8988T (cell line): ENCODE results near the gene SDC3.

ENCODE experiments used
- DNase-seq: peaks from one replicate; pipeline ENCODE4 v3.0.0; 2011

Gene SDC3

GRCh38 chr1:30845237-30845903 lies 63.2 kb downstream of the SDC3 start:
- DNase-seq = no peak

- DNase-seq = no peak
These were observed 63.9 kb downstream of the SDC3 start for GRCh38 chr1:30844631-30845030.

- no peak for DNase-seq
These were observed 65.7 kb downstream of the SDC3 start for GRCh38 chr1:30842697-30843354.

DNA sequence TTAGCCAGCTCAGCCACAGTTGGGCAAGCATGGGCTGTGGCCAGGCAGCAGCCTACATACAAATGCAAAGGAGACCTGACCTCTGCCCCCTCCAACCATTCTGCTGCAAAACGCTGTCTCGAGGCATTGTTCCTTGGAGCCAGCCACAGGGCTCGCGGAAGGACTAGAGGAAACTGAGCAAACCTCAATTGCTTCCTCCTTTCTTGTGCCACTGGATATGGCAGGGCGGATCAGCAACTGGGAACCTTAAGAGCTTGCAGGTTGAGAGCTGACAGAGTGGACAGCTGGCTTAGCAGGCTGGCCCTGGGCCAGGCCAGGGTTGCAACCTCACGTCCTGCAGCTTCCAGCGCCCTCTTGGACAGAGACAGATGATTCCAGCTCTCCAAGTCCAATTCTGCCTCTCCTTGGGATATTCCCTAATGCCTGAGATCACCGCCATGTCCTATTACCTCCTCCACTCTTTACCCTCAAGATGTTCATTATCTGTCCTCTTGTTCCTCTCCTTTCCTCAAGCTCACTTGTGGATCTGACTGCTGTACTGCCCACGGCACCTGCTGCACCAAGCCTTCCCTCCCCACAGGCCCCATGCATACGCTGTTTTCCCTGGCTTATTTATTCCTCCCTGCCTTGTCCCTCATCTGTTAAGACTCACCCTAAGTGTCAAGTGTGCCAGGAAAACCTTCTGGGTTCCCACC lies 67.5 kb downstream of the SDC3 start:
- no peak for DNase-seq

DNA sequence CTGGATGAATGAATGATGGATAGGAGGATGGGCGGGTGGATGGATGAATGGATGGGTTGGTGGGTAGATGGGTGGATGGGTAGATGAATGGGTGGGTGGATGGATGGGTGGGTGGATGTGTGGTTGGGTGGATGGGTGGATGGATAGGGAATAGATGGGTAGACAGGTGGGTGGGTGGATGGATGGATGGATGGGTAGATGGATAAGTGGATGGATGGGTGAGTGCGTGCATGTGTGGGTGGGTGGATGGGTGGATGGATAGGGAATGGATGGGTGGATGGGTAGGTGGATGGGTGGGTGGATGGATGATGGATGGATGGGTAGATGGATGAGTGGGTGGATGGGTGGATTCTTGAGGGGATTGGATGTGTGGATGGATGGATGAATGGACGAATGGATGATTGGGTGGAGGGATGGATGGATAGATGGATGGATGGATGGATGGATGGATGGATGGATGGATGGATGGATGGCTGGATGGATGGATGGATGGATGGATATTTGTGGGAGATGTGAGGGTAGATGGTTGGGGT lies 68.7 kb downstream of the SDC3 start:
- DNase-seq = no peak

DNA sequence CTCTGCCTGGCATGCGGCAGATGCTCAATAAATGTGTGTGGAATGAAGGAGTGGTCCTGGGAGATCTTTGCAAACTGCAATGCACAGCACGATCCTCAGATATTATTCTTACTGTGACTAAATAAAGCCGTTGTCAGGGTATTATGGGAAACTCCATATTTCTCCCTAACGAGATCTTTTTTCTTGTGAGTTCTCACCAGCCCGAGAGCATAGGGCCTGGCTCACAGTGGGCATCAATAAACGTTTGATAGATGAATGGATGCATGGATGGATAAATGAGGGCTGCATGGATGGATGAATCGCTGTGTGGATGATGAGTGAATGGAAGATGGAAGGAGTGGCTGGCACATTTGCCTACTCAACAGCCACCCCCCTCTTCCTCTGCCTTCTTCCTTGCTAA lies 69.6 kb downstream of the SDC3 start:
- DNase-seq = no peak

DNA sequence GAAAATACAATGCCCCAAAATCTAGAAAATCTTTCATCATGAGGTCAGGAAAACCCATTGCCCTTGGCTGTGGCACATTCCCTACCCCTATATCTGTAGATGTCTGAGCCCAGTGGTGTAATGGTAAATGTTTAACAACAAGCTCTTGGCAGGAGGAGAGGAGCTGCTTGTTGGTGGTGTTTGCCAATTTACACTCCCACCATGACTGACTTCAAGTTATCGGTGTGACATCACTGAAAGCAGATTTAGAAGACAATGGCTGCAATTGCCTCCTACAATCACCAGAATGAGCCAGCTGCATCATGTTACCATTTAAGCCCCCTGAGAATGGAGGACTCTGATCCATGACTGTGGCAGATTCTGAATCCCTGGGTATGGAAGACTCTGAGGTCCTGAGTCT lies 70.9 kb downstream of the SDC3 start:
- no peak for DNase-seq

GRCh38 chr1:30834253-30834652 lies 74.3 kb downstream of the SDC3 start:
- DNase-seq = no peak

DNA sequence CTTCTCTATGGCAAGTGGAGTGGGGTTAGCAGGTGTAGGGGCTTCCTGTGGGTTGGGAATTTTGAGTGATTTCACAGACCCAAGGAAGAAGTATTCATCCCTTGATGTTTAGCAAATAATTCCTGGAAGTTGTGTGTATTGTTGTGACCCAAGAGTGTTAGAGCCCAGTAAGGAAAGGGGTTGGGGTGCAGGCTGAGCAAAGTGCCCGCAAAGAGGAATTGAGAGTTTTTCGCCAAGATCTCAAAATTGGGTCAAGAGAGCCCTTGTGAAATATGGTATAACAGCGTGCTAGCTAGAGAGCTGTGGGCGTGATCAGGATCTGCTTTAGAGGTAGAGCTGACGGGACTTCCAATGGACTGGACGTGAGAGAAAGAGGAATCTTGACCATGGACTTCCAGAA lies 78.0 kb downstream of the SDC3 start:
- DNase-seq = no peak

DNA sequence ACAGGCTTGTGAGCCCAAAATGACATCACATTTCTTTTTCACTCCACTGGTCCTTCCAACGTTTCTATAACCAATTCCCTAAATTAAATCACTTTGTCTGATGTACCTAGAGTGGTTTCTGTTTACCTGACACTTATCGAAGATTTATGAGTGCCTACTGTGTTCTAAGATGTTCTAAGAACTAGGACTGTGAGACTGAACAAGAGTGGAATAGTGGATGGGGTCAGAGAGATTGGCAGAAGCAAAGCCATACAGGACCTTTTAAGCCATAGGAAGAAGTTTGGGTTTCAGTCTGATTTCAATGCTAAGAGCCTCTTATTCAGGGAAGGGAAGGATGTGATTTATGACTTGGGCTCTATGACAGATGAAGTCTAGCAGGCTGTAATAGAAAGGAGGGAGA lies 78.7 kb downstream of the SDC3 start:
- DNase-seq = no peak

- DNase-seq = no peak
These were observed 83.7 kb downstream of the SDC3 start for GRCh38 chr1:30824736-30825429.

- DNase-seq = peak; percentile 94
These were observed 84.4 kb downstream of the SDC3 start for GRCh38 chr1:30823969-30824735.

- no peak for DNase-seq
These were observed 85.0 kb downstream of the SDC3 start for GRCh38 chr1:30823627-30823968.

- DNase-seq = no peak
These were observed 85.5 kb downstream of the SDC3 start for GRCh38 chr1:30822966-30823581.

- DNase-seq = no peak
These were observed 86.6 kb downstream of the SDC3 start for GRCh38 chr1:30822006-30822405.

DNA sequence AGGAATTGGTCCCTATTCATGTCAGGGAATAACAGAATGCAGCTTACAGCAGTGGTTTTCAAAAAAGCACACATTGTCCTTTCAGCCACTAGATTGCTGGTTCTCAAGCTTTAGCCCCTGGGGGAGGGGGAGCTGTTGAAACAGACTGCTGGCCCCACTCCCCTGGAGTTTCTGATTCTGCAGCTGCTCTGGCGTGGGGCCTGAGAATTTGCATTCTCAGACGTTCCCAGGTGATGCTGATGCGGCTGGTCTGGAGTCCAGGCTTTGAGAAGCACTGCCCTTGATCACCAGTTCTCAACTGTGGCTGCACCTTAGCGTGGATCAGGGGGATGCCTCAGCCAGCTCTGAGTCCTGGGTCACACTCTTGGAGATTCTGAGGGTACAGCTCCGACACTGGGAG lies 88.3 kb downstream of the SDC3 start:
- no peak for DNase-seq
